ENCODE data around the gene RAG1.
A peak's percentile ranks its signal among the peaks of the same experiment; 100 is the strongest.

Gene RAG1

DNA sequence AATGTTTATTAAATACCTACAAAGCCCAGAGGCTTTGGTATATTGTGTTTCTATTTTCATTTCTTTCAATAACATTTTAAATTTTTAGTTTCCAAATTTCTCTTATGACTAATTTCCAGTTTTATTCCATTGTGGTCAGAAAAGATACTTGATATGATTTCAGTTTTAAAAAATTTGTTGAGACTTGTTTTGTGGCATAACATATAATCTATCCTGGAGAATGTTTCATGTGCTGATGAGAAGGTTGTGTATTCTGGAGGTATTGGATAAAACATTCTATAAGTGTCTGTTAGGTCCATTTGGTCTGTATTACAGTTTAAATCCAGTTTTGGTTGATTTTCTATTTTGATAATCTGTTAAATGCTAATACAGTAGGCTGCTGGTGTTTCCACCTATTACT lies 9.8 kb upstream of the RAG1 start:
- Histone ChIP-seq H3K9me2 (ENCODE audit: low read depth, low read length) (no peaks in the 10 kb centered on the region), H3K4me3 (ENCODE audit: low read depth, low read length, poor library complexity, severe bottlenecking) (no peak overlapping the region), H3K36me3 (ENCODE audit: insufficient read depth, low read length) (no peaks in the 10 kb centered on the region), H3K27me3 (ENCODE audit: insufficient read depth, low read length) (no peaks in the 10 kb centered on the region), H4K20me1 (ENCODE audit: insufficient read depth, low read length) (no peaks in the 10 kb centered on the region), H3K27ac (ENCODE audit: low read depth, low read length, poor library complexity, severe bottlenecking) (no peak overlapping the region), H3K4me2 (ENCODE audit: low read length) (no peak overlapping the region), H2AFZ (ENCODE audit: low read length) (no peak overlapping the region), H3F3A (ENCODE audit: insufficient read depth, low read length) (no peaks in the 10 kb centered on the region), H3K79me2 (ENCODE audit: insufficient read depth, low read length) (no peaks in the 10 kb centered on the region), H3K9me3 (ENCODE audit: low read length) (no peaks in the 10 kb centered on the region), H3K9ac (ENCODE audit: low read length) (no peak overlapping the region), H3K4me1 (ENCODE audit: insufficient read depth, low read length, severe bottlenecking) (no peaks in the 10 kb centered on the region)
- TF ChIP-seq EZH2 (IDR thresholded peaks at IDR 0.05; ENCODE audit: borderline replicate concordance, low read length) (no peak), CTCF (IDR thresholded peaks at IDR 0.05; ENCODE audit: low read length) (no peak)

- Histone ChIP-seq H3K9me2 (ENCODE audit: low read depth, low read length) (no peaks in the 10 kb centered on the region), H2AFZ (ENCODE audit: low read length) (no peak overlapping the region), H3K4me2 (ENCODE audit: low read length) (no peak overlapping the region), H3F3A (ENCODE audit: insufficient read depth, low read length) (no peaks in the 10 kb centered on the region), H3K9ac (ENCODE audit: low read length) (no peak overlapping the region), H3K27me3 (ENCODE audit: insufficient read depth, low read length) (no peaks in the 10 kb centered on the region), H3K9me3 (ENCODE audit: low read length) (no peaks in the 10 kb centered on the region), H3K36me3 (ENCODE audit: insufficient read depth, low read length) (no peaks in the 10 kb centered on the region), H4K20me1 (ENCODE audit: insufficient read depth, low read length) (no peaks in the 10 kb centered on the region), H3K79me2 (ENCODE audit: insufficient read depth, low read length) (no peaks in the 10 kb centered on the region), H3K27ac (ENCODE audit: low read depth, low read length, poor library complexity, severe bottlenecking) (no peak overlapping the region), H3K4me3 (ENCODE audit: low read depth, low read length, poor library complexity, severe bottlenecking) (no peak overlapping the region), H3K4me1 (ENCODE audit: insufficient read depth, low read length, severe bottlenecking) (no peaks in the 10 kb centered on the region)
- TF ChIP-seq EZH2 (IDR thresholded peaks at IDR 0.05; ENCODE audit: borderline replicate concordance, low read length): no peak
- no peak for TF ChIP-seq CTCF (IDR thresholded peaks at IDR 0.05; ENCODE audit: low read length)
Measured at GRCh38 chr11:36558571-36559413, 9.0 kb upstream of the RAG1 start.

- peak overlapping the region; percentile 40 for H3K4me3 ChIP-seq (ENCODE audit: low read depth, low read length, poor library complexity, severe bottlenecking)
- H4K20me1 ChIP-seq (ENCODE audit: insufficient read depth, low read length): no peaks in the 10 kb centered on the region
- H3K9me2 ChIP-seq (ENCODE audit: low read depth, low read length): no peaks in the 10 kb centered on the region
- H3K27ac ChIP-seq (ENCODE audit: low read depth, low read length, poor library complexity, severe bottlenecking): peak overlapping the region; percentile 3
- no peaks in the 10 kb centered on the region for H3K36me3 ChIP-seq (ENCODE audit: insufficient read depth, low read length)
- H3K4me2 ChIP-seq (ENCODE audit: low read length): peak overlapping the region; percentile 62
- peak; percentile 84 for TF ChIP-seq CTCF (IDR thresholded peaks at IDR 0.05; ENCODE audit: low read length)
- no peak for TF ChIP-seq EZH2 (IDR thresholded peaks at IDR 0.05; ENCODE audit: borderline replicate concordance, low read length)
- no peaks in the 10 kb centered on the region for H3K9me3 ChIP-seq (ENCODE audit: low read length)
- H3K79me2 ChIP-seq (ENCODE audit: insufficient read depth, low read length): no peaks in the 10 kb centered on the region
- no peaks in the 10 kb centered on the region for H3K27me3 ChIP-seq (ENCODE audit: insufficient read depth, low read length)
- H3K4me1 ChIP-seq (ENCODE audit: insufficient read depth, low read length, severe bottlenecking): peaks cover 47% of the 10 kb centered on the region
- H2AFZ ChIP-seq (ENCODE audit: low read length): no peak overlapping the region
- peak overlapping the region; percentile 30; the same call in 1 of the 2 replicates for H3K9ac ChIP-seq (ENCODE audit: low read length)
- H3F3A ChIP-seq (ENCODE audit: insufficient read depth, low read length): no peaks in the 10 kb centered on the region
Measured at GRCh38 chr11:36564376-36565030, 3.3 kb upstream of the RAG1 start.

All from OCI-LY1 (cell line).